NCI-H1417 treated with DMSO at 0.1 percent for 48 hours (cell line): Measurements from ENCODE around the gene SYNRG.
A peak's percentile ranks its signal among the peaks of the same experiment; 100 is the strongest.
"Not testable (repeated sequence)": the region's sequence is repeated elsewhere in the genome, so short reads cannot be mapped to it uniquely, and the experiment has no call there.

Experiments
- DNase-seq: peaks from one replicate; lab custom pipeline; 2025; lab: John Stamatoyannopoulos, UW

Gene SYNRG

DNA sequence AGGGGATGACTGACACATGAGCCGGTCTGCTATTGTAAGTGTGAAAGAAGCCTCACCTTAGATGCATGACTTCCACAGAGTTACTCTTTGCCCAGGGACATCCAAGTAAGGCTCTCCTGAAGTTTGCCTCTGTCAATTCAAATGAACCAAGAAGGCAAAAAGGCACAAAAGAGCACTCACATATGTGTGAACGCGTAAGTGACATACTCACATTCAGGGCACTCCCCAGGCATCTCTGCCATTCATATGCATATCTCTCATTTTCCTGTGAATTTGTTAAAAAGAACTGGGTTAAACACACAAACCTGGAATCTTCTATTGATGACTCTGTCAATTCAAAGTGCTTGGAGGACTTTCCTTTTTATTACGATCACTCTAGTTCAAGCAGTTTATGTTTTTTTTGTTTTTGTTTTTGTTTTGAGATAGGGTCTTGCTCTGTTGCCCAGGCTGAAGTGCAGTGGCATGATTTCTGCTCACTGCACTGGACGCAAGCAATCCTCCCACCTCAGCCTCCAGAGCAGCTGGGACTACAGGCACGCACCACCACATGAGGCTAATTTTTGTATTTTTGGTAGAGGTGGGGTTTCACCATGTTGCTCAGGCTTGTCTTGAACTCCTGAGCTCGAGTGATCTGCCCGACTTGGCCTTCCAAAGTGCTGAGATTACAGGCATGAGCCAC, 70.1 kb downstream of the SYNRG start:
- DNase-seq, result no peak

DNA sequence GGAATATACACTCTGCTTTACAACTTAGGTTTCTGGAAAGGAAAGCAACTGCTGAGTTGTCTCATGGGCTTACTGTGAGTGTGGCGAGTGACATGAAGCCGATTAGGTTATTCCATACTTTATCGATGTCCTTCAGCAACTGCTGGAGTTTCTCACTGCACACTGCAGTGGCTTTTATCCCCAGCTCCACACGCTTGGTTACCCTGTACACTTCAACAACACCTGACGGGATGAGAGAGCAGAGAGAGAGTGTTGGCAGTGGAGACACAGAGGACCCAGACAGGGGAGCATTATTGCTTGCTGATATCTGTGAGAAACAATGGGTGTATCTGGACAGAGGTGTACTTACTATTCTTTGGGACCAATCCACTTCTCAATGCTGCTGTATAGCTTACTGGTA, 73.3 kb downstream of the SYNRG start:
- DNase-seq, result no peak

DNA sequence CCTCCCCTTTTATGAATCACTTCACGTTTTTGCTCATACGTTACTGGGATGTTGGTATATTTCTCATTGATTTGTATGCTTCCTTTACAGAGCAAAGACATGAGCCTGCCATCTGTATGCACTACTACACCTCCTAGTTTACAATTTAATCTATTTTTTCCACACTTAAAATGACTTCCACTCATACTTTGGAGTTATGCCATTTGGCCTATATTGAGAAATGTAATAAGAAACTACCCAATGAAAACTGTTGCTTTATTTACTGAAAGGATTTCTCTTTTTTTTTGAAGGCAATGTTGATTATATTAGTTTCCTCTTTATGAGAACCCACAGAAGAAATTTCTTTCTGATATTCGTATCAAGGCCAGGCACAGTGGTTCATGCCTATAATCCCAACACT, 76.5 kb downstream of the SYNRG start:
- DNase-seq, result no peak

DNA sequence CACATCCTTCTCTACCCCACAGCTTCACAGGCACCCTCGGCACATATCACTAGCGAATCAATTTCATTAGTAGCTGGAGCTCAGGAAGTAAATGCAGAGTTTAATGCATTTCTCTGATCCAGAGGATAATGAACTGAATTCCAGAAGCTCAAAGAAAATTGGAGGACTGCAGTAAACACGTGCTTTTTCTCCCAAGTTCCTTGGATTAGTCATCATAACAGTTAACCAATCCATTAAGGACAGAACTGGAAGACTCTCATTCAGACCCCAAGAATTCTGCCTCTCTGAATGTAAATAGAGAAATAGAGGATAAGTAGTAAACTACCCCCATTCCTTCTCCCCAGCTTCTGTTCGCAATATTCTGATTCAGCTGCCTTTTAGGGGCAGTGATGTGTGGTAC, 78.8 kb downstream of the SYNRG start:
- no peak for DNase-seq

DNA sequence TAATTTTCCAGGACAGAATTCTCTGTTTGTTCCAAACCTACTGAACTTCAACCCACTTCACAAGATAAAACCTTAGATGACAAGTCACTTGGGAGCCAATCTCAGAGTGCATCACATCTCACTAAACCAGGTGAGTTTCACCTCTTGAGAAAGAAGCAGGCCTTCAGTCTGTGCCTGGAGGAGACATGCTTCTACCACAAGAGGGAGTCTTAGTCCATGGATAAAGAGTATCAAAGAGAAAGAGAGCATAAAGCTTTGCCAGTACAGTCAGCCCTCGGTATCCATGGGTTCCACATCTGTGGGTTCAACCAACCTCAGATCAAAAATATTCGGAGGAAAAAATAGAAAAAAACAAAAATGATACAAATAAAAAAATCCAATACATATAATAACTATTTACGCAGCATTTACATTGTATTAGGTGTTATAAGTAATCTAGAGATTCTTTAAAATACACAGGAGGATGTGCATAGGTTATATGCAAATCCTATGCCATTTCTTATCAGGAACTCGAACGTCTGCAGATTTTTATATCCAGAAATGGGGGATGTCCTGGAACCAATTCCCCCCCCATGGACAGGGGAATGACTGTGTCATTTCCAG, 81.9 kb downstream of the SYNRG start:
- no peak for DNase-seq

DNA sequence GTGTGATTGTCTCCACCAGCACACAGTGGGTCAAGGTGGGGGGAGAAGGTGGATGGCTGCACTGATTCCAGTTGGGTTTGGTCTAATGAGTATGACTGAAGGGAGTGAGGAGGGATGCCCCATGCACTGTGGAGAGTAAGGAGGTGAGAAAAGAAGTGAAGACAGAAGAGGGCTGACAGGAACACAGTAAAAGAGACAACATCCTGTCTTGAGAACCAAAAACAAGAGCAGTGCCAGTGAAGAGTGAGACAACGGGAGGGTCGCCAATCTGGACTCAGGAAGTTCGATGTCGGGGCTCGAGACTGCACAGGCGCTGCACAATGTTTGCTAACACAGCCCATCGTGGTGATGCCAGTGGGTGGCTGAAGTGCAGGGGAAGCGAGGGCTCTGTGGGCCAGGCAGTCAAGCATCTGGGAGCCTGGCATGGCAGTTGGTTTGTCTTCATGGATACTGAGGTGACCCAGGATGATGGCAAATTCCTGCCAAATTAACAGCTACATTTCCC, 85.5 kb downstream of the SYNRG start:
- DNase-seq, result no peak

DNA sequence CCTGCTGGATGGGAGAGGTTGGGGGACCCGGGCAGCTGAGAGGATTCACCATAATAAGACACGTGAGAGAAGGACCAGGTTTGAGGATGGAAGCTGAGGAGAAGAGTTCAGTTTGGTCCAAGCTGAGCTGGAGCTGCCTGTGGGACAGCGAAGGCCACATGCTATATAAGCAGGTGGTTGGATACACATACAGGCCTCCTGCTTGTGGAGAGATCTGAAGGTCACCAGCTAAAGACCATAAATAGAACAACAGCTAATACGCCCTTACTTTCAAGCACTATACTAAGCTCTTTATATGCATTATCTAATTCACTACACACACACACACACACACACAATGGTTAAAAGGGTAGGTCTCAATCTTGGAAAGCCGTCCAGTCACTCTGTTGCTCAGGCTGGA, 87.4 kb downstream of the SYNRG start:
- DNase-seq, result no peak

DNA sequence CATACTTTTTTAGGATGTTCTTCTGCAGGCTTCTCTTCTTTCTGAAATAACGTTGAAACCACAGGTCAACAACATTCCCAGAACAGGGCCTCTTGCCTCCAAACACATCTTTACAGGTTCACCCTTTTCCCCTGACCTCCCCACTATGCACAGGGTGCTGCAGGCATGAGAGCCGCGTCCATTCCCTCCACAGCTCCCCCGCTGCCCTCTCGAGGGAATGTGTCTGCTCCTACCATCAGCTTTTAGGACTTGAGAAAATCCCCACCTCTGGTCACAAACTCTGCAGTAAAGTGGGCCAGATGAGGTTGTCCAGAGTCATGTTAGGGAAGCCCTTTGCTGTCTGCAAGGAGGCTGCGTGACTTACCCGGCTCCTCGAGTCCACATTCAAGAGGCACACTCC, 89.0 kb downstream of the SYNRG start:
- DNase-seq, result no peak

DNA sequence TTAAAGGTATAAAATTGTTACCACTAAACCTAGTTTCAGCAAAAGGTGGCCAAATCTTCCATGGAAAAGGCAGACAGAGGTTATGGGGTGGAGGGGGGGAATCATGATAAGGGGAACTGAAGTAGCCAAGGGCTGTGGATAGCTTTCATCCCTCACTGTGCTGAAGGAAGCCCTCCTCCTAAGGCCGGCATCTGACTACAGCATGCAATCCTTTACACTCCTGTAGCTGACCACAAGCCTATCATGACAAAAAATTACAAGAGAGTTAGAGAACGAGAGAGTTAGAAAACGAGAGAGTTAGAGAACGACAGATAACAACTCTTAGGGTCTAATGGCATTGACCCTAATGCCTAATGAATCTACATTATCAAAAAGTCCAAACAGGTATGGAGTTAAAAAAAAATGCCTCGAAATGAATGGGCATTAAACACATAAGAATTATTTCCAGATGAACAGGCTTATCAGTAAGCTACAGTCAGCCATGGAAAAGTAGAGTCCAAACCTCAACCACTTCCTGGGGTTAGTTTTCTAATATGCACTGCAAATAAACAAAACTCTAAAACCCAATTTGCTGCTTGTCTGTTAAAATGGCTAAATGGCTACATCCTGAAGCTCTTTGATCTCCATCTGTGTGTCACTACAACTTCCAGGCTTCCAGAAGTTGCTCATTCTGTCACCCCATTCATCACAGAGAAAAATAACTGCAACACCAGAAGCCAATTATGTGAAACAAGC, 89.8 kb downstream of the SYNRG start:
- no peak for DNase-seq

DNA sequence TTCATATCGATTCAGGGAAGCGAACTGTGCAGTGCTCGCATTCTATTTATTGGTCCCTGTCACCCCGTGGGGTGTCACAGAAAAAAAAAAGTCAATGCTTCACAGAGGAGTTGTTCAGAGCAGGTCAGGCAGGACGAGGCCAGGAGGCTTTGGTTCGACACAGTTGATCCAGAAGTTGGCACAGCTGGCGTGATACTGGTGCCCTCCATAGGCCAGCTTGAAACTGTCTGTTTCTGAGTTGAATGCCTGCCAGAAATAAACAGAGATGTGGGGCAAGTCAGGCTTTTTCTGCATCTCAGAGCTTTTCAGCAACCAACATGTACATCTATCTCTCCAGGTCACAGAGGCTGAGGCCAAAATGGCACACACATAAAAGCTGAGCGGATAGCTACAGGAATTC, 90.4 kb downstream of the SYNRG start:
- no peak for DNase-seq

DNA sequence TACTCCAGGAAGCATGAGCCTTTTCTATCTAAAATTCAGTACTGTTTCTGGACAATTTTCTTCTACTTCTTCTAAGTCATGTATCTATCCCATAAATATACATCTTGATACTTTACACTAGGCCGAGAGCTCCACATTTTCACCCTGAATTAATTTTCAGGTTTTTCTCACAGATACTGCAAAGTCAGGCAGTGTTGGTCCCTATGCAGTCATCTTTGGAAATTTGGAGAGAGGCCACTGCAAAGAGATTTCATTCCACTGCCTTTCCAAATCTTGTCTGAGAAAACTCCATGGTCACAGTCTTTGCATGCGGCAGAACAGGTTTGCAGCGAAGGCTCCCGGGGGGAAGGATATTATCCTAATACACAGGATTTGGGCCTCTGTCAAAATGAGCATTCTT, 91.3 kb downstream of the SYNRG start:
- DNase-seq, result no peak

DNA sequence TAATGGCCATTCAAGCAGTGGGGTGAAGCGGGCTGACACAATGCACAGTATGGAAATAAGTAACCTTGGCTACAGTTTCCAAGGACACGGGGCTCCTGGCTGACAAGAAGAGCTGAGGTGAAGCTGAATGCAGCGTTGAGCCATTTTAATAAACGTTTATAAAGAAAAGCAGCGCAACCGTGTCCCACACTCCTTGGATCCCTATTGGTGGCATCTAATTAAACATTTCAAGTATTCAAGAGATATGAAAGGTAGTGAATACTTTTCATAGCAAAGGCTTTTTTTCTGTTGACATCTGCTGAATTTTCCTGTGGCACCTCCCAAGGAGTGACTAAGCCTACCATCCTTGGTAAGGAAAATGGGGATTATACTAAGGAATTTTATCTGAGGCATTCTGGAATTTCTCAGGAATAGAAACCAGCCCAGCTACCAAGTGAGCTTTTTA, 93.1 kb downstream of the SYNRG start:
- DNase-seq, result peak; percentile 29

DNA sequence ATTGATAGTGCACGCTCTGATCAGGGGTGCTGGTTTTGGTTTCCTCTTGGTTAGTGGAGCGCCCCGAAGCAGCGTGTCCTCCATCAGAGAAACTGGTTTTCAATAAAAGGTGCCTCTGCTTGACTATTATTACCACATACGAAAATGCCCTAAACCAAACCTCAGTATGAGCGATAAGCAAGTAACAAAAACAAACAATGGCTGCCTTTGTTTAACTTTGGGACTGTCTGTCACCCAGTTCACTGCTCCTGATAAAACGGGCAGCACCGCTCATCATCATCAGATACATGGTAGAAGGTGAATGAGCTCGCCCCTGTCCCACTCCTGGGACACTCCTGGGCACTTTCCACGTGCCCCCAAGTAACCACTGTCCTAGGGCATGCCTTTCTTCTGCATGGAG, 95.5 kb downstream of the SYNRG start:
- no peak for DNase-seq

DNA sequence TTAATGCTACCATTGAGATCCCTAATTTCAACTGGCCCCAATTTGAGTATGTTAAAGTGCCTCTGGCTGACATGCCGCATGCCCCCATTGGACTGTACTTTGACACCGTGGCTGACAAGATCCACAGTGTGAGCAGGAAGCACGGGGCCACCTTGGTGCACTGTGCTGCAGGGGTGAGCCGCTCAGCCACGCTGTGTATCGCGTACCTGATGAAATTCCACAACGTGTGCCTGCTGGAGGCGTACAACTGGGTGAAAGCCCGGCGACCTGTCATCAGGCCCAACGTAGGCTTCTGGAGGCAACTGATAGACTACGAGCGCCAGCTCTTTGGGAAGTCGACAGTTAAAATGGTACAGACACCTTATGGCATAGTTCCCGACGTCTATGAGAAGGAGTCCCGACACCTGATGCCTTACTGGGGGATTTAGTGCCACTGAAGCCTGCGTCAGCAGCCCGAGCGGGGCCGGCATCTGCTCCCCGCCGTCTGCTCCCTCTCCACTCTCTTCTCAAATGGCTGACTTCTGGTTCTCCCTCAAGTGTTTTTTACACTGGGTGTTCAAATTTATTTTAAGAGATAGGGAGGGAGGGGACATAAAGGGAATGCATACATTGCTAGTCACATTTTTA, 96.7 kb downstream of the SYNRG start:
- no peak for DNase-seq

DNA sequence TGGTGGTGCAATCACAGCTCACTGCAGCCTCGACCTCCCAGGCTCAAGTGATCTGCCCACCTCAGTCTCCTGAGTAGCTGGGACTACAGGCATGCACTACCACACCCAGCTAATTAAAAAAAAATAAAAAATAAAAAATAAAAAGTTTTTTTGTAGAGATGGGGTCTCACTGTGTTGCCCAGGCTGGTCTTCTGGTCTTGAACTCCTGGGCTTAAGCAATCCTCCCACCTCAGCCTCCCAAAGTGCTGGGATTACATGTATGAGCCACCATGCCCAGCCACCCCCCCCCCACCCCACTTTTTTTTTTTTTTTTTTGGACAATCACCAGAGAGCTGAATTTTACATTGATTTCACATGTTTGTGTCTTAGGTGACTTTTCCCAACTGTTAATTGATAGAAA, 97.6 kb downstream of the SYNRG start:
- DNase-seq, result not testable (repeated sequence)

DNA sequence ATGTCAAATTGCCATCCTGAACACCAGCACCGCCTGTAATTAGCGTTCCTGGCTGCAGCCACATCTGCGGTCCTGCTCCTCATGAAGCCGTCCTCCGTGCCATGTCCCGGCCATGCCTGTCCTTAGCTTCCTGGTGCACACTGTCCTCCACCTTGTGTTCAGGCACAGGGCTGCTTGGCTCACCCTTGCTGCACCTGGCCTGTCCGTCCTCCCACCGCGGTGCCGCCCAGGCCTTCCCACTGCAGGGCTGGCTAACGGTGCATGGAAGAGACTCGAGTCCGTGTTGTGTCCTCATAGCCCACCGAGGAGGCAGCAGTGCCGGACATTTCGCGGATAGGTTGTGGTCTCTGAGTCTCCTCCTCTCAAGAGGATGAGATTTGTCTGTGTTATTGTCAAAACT, 99.2 kb downstream of the SYNRG start:
- DNase-seq, result no peak

DNA sequence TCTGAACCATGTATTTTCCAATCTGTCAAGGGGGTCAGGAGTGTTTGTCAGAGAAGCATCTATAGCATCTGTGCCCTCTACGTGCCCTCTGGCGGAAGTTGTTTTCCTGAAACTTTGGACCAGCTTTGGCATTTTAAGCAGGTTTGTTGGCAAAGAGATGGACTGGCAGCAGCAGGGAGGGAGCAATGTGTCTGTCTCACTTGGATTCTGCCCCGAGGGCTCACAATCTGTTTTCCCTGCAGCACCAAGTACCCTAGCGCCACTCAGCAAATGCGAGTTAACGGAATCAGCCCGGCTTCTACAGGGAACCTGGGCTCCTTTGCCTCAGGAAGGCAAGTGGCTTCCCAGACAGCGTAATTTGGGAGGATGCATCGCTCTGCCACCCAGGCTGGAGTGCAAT, 102.1 kb downstream of the SYNRG start:
- no peak for DNase-seq

DNA sequence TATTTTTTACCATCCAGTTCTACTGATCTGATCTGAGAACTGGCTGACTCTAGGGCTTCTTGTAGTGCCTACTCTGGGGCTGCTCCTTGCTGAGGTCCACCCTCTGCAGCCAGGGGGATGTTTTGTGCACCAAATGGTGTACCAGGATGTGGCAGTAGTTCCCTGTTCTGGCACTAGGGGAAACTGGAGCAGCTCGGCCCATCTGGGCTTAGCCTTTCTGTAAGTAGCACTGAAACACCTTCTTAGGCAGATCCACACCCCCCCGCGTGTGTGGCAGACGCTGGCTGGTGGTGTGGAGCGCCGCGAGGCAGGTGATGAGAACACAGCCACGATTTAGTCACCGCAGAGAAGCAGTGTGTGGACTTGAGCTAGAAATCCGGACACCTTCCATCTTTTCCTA, 102.5 kb downstream of the SYNRG start:
- DNase-seq, result no peak

DNA sequence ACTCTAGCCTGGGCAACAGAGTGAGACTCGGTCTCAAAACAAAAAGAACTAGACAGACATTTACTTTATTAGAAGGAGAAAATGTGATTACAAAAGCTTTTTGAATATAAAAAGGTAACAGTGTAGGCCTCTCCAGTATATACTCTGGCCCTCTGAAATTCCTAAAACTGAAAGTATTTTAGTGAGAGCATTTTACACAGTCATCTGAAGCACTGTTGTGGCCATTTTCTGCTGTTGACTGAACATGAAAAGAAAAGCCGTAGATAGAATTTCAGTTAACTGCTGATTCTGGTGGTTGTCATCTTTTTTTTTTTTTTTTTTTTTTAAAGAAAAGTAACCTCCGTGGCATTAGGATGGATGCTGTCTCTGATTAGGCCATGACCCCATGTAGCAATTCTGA, 103.9 kb downstream of the SYNRG start:
- DNase-seq, result no peak

DNA sequence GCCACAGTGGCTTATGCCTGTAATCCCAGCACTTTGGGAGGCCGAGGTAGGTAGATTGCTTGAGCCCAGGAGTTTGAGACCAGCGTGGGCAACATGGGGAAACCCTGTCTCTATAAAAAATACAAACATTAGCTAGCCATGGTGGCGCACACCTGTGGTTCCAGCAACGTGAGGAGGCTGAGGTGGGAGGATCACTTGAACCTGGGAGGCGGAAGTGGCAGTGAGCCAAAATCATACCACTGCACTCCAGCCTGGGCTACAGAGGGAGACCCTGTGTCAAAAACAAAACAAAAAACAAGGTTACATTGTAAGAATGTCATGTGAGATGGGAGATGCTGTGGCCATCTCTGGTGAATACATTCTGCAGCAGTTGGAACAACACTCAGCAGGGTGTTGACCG, 106.1 kb downstream of the SYNRG start:
- no peak for DNase-seq

DNA sequence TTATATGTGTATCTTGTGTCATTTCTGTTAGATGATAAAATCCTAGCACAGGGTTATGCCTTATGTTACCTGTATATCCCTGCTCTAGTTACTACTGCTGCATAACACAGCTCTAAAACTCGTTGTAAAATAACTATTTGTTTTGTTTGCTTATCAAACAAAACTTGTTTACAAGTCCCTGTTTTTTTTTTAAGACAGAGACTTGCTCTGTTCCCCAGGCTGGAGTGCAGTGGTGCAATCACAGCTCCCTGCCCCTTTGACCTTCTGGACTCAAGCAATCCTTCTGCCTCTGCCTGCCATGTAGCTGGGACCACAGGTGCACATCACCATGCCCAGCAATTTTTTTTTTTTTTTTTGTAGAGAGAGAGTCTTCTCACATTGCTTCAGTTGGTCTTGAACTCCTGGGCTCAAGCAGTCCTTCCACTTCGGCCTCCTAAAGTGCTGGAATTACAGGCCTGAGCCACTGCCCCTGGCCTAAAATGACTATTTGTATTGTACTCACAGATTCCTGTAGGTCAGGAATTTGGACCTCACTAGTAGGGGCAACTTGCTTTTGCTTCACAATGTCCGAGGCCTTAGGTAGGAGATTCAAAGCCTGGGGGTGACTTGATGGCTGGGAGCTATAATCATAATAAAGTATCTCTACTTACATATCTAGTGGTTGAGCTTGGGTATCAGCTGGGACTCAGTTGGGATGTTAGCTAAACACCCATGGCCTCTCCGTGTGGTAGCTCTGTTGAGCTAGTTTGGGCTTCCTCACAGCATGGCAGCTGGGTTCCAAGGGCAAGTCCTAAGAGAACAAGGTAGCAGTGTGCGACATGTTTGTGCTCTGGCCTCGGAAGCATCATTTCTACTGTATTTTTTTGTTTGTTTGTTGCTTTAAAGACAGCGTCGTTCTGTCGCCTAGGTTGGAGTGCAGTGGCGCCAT, 106.9 kb downstream of the SYNRG start:
- no peak for DNase-seq

DNA sequence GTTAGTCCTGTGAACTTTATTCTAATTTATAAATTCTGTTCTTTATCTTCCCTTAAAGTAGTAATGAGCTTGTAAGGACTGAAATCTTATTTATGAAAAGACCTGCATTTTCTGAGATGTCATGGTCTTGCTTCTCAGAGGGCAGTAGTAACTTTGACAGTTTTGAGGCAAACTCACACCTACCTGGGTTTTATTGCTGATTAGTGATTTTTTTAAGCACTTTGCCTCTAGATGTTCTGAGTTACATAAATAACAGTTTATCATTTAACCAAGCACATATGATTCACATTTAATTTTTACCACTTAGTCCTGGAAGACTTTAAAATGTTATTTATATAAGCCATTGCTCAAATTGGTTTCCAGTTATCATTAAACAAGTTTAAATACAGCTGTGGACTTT, 108.8 kb downstream of the SYNRG start:
- DNase-seq, result no peak
